Measurements from ENCODE around the gene MPG.
A peak's percentile ranks its signal among the peaks of the same experiment; 100 is the strongest.
"Not testable (repeated sequence)": the region's sequence is repeated elsewhere in the genome, so short reads cannot be mapped to it uniquely, and the experiment has no call there.

MPG gene

GRCh38 chr16:77807-78443 lies at the start of gene MPG:
Gene MPG (plus strand): TSS chr16:78225. CDS start chr16:78310, 85 bp downstream.
- peak; percentile 65 for DNase-seq (ENCODE audit: low read depth, low spot score)

GRCh38 chr16:30627-31026 lies 47.4 kb upstream of the MPG start:
- DNase-seq (ENCODE audit: low read depth, low spot score), result not testable (repeated sequence)

GRCh38 chr16:33154-33876 lies 44.7 kb upstream of the MPG start:
- DNase-seq (ENCODE audit: low read depth, low spot score), result not testable (repeated sequence)

GRCh38 chr16:33877-34647 lies 44.0 kb upstream of the MPG start:
- no peak for DNase-seq (ENCODE audit: low read depth, low spot score)

- DNase-seq (ENCODE audit: low read depth, low spot score), result no peak
Observed at GRCh38 chr16:34648-34987, 43.4 kb upstream of the MPG start.

GRCh38 chr16:35011-35677 lies 42.9 kb upstream of the MPG start:
- DNase-seq (ENCODE audit: low read depth, low spot score), result no peak

GRCh38 chr16:35678-36305 lies 42.2 kb upstream of the MPG start:
- DNase-seq (ENCODE audit: low read depth, low spot score), result no peak

- DNase-seq (ENCODE audit: low read depth, low spot score), result no peak
Observed at GRCh38 chr16:36336-36984, 41.6 kb upstream of the MPG start.

GRCh38 chr16:37511-37910 lies 40.5 kb upstream of the MPG start:
- DNase-seq (ENCODE audit: low read depth, low spot score), result no peak

- not testable (repeated sequence) for DNase-seq (ENCODE audit: low read depth, low spot score)
Observed at GRCh38 chr16:38206-38605, 39.8 kb upstream of the MPG start.

GRCh38 chr16:38941-39892 lies 38.8 kb upstream of the MPG start:
- no peak for DNase-seq (ENCODE audit: low read depth, low spot score)

- no peak for DNase-seq (ENCODE audit: low read depth, low spot score)
Observed at GRCh38 chr16:41439-42068, 36.5 kb upstream of the MPG start.

- no peak for DNase-seq (ENCODE audit: low read depth, low spot score)
Observed at GRCh38 chr16:42069-42457, 36.0 kb upstream of the MPG start.

- DNase-seq (ENCODE audit: low read depth, low spot score), result no peak
Observed at GRCh38 chr16:42691-43090, 35.3 kb upstream of the MPG start.

GRCh38 chr16:43294-43693 lies 34.7 kb upstream of the MPG start:
- DNase-seq (ENCODE audit: low read depth, low spot score), result no peak

- DNase-seq (ENCODE audit: low read depth, low spot score), result no peak
Observed at GRCh38 chr16:44655-45054, 33.4 kb upstream of the MPG start.

GRCh38 chr16:45454-45853 lies 32.6 kb upstream of the MPG start:
- no peak for DNase-seq (ENCODE audit: low read depth, low spot score)

- not testable (repeated sequence) for DNase-seq (ENCODE audit: low read depth, low spot score)
Observed at GRCh38 chr16:46510-46909, 31.5 kb upstream of the MPG start.

- no peak for DNase-seq (ENCODE audit: low read depth, low spot score)
Observed at GRCh38 chr16:47234-47633, 30.8 kb upstream of the MPG start.
